HG03095 (cell line): ENCODE measurements around the gene ZNF224.
"Not testable (repeated sequence)": the region's sequence is repeated elsewhere in the genome, so short reads cannot be mapped to it uniquely, and the experiment has no call there.

Experiments
- ATAC-seq: cut with Tn5 transposase; IDR thresholded peaks from one replicate; pipeline ENCODE4 v1.9.1; 2021; ENCODE audit warnings: moderate library complexity; ENCODE audit not compliant: unreplicated experiment

The ZNF224 gene

GRCh38 chr19:44121162-44121561 is 27.0 kb downstream of the ZNF224 start:
- not testable (repeated sequence) for ATAC-seq

- ATAC-seq, result no peak
Observed at GRCh38 chr19:44131955-44132354, 37.8 kb downstream of the ZNF224 start.

GRCh38 chr19:44141191-44142058 is 47.3 kb downstream of the ZNF224 start, which contains the start of gene ZNF234:
TSS of gene ZNF234 (plus strand) at chr19:44141554. CDS start at chr19:44144633, 3,079 bp downstream.
- peak; percentile 76 for ATAC-seq

GRCh38 chr19:44142059-44142433 is 47.9 kb downstream of the ZNF224 start:
- peak; percentile 16 for ATAC-seq

GRCh38 chr19:44149776-44150175 is 55.6 kb downstream of the ZNF224 start:
- ATAC-seq, result no peak

GRCh38 chr19:44151491-44151890 is 57.3 kb downstream of the ZNF224 start:
- ATAC-seq, result no peak

- ATAC-seq, result no peak
Observed at GRCh38 chr19:44156475-44156874, 62.3 kb downstream of the ZNF224 start.
